Astrocyte (in vitro differentiated cells and primary cell): ENCODE measurements around the gene DENND5B. TPM values are rescaled to one million over a fixed set of nuclear protein-coding genes. Genes with fewer than 3 reads are reported as not detected.
A peak's percentile ranks its signal among the peaks of the same experiment; 100 is the strongest.

Experiments used
- DNase-seq: peaks from one replicate; pipeline ENCODE4 v3.0.0-alpha.2; 2010; ENCODE audit warnings: low read depth
- FAIRE-seq: peaks from 2 replicates; lab custom pipeline; 2011; peaks lifted over from hg19 to GRCh38; lab: Jason Lieb, UNC
- H2AFZ ChIP-seq: 2 replicates; pipeline ENCODE4 v1.6.0; 2012; ENCODE audit warnings: low read depth, low read length, inconsistent platforms
- H3K27ac ChIP-seq: 2 replicates; pipeline ENCODE4 v1.5.1; 2011; ENCODE audit warnings: low read depth, low read length, inconsistent platforms
- H3K27me3 ChIP-seq: 2 replicates; pipeline ENCODE4 v1.6.0; 2011; ENCODE audit warnings: low read length, inconsistent platforms; ENCODE audit not compliant: insufficient read depth
- H3K36me3 ChIP-seq: 2 replicates; pipeline ENCODE4 v1.5.1; 2011; ENCODE audit warnings: low read length, inconsistent platforms; ENCODE audit not compliant: insufficient read depth
- H3K4me1 ChIP-seq: 2 replicates; pipeline ENCODE4 v1.5.1; 2011; ENCODE audit warnings: low read length, inconsistent platforms; ENCODE audit not compliant: insufficient read depth
- H3K4me2 ChIP-seq: 2 replicates; pipeline ENCODE4 v1.6.0; 2012; ENCODE audit warnings: low read length, inconsistent platforms
- H3K4me3 ChIP-seq: 2 replicates; pipeline ENCODE4 v1.5.1; 2011; ENCODE audit warnings: low read depth, mild to moderate bottlenecking, low read length, inconsistent platforms; ENCODE audit not compliant: insufficient read depth
- H3K79me2 ChIP-seq: 2 replicates; pipeline ENCODE4 v1.6.0; 2012; ENCODE audit warnings: mild to moderate bottlenecking, low read length, inconsistent platforms; ENCODE audit not compliant: insufficient read depth
- H3K9ac ChIP-seq: 2 replicates; pipeline ENCODE4 v1.6.0; 2012; ENCODE audit warnings: mild to moderate bottlenecking, low read length, inconsistent platforms
- H3K9me3 ChIP-seq: 2 replicates; pipeline ENCODE4 v1.5.1; 2012; ENCODE audit warnings: low read depth, mild to moderate bottlenecking, low read length, inconsistent platforms; ENCODE audit not compliant: insufficient read depth
- H4K20me1 ChIP-seq: 2 replicates; pipeline ENCODE4 v1.6.0; 2012; ENCODE audit warnings: low read length, inconsistent platforms; ENCODE audit not compliant: insufficient read depth
- H3K27ac Mint-ChIP-seq: one replicate; pipeline ENCODE4 v1.8.0; 2021; ENCODE audit warnings: mild to moderate bottlenecking, mixed read lengths; ENCODE audit not compliant: unreplicated experiment
- H3K27me3 Mint-ChIP-seq: one replicate; pipeline ENCODE4 v1.8.0; 2021; ENCODE audit warnings: low read depth, mixed read lengths; ENCODE audit not compliant: unreplicated experiment
- H3K36me3 Mint-ChIP-seq: one replicate; pipeline ENCODE4 v1.8.0; 2021; ENCODE audit warnings: low read depth, mixed read lengths; ENCODE audit not compliant: unreplicated experiment
- H3K4me1 Mint-ChIP-seq: one replicate; pipeline ENCODE4 v1.8.0; 2021; ENCODE audit warnings: low read depth, mixed read lengths; ENCODE audit not compliant: unreplicated experiment
- H3K4me3 Mint-ChIP-seq: one replicate; pipeline ENCODE4 v1.8.0; 2021; ENCODE audit warnings: mild to moderate bottlenecking, moderate library complexity, mixed read lengths; ENCODE audit not compliant: unreplicated experiment
- H3K9me3 Mint-ChIP-seq: one replicate; pipeline ENCODE4 v1.8.0; 2021; ENCODE audit warnings: mild to moderate bottlenecking, mixed read lengths; ENCODE audit not compliant: unreplicated experiment
- CTCF ChIP-seq: IDR thresholded peaks from 2 replicates; pipeline ENCODE4 v1.5.1; 2011; ENCODE audit warnings: low read depth, mild to moderate bottlenecking, inconsistent platforms, low read length, moderate library complexity; ENCODE audit not compliant: insufficient read depth
- EZH2 ChIP-seq: IDR thresholded peaks from 2 replicates; pipeline ENCODE4 v1.6.1; 2012; ENCODE audit warnings: mild to moderate bottlenecking, low read length, inconsistent platforms; ENCODE audit not compliant: insufficient read depth
- total RNA-seq: library from RNA; stranded (reverse); gene quantifications from 2 replicates; pipeline ENCODE4 v1.2.1, GENCODE V29; 2021

Gene DENND5B
- total RNA-seq, 1 donor from 2014 or later = 22.7 TPM

GRCh38 chr12:31393004-31393550, 197.9 kb downstream of the DENND5B start:
- no peak overlapping the region for H3K4me2 ChIP-seq
- H3K27me3 ChIP-seq = no peaks in the 10 kb centered on the region
- Mint-ChIP-seq H3K27ac (no peak overlapping the region), H3K27me3 (no peaks in the 10 kb centered on the region), H3K36me3 (no peaks in the 10 kb centered on the region), H3K9me3 (no peaks in the 10 kb centered on the region), H3K4me1 (no peaks in the 10 kb centered on the region), H3K4me3 (no peak overlapping the region)
- H4K20me1 ChIP-seq = no peaks in the 10 kb centered on the region
- no peaks in the 10 kb centered on the region for H3K9me3 ChIP-seq
- no peak overlapping the region for H2AFZ ChIP-seq
- TF ChIP-seq CTCF = no peak
- DNase-seq (no peak), FAIRE-seq (no peak)
- H3K4me3 ChIP-seq = no peak overlapping the region
- no peaks in the 10 kb centered on the region for H3K79me2 ChIP-seq
- H3K4me1 ChIP-seq = no peaks in the 10 kb centered on the region
- no peaks in the 10 kb centered on the region for H3K36me3 ChIP-seq
- no peak overlapping the region for H3K9ac ChIP-seq
- H3K27ac ChIP-seq = no peak overlapping the region

- H3K4me1 ChIP-seq = no peaks in the 10 kb centered on the region
- no peak for DNase-seq
- TF ChIP-seq CTCF (no peak), EZH2 (no peak)
- no peak overlapping the region for H3K4me2 ChIP-seq
- no peaks in the 10 kb centered on the region for H3K36me3 ChIP-seq
- no peak overlapping the region for H3K9ac ChIP-seq
- H3K27ac ChIP-seq = no peak overlapping the region
- H3K9me3 Mint-ChIP-seq = no peaks in the 10 kb centered on the region
- no peak overlapping the region for H3K4me3 ChIP-seq
- no peak overlapping the region for H2AFZ ChIP-seq
- no peaks in the 10 kb centered on the region for H3K27me3 ChIP-seq
- peaks cover 16% of the 10 kb centered on the region for H3K4me1 Mint-ChIP-seq
- H3K27me3 Mint-ChIP-seq = no peaks in the 10 kb centered on the region
- H3K9me3 ChIP-seq = no peaks in the 10 kb centered on the region
- H4K20me1 ChIP-seq = no peaks in the 10 kb centered on the region
- no peaks in the 10 kb centered on the region for H3K36me3 Mint-ChIP-seq
- H3K79me2 ChIP-seq = no peaks in the 10 kb centered on the region
- H3K4me3 Mint-ChIP-seq = no peak overlapping the region
- no peak overlapping the region for H3K27ac Mint-ChIP-seq
- FAIRE-seq = no peak
Measured at GRCh38 chr12:31390991-31391390, 199.9 kb downstream of the DENND5B start.

GRCh38 chr12:31388713-31389112, 202.2 kb downstream of the DENND5B start:
- Mint-ChIP-seq H3K27ac (peak overlapping the region; percentile 8), H3K36me3 (no peaks in the 10 kb centered on the region), H3K27me3 (no peaks in the 10 kb centered on the region), H3K9me3 (no peaks in the 10 kb centered on the region), H3K4me1 (peaks cover 21% of the 10 kb centered on the region), H3K4me3 (no peak overlapping the region)
- H3K9ac ChIP-seq = no peak overlapping the region
- H3K36me3 ChIP-seq = no peaks in the 10 kb centered on the region
- no peak overlapping the region for H3K27ac ChIP-seq
- H4K20me1 ChIP-seq = no peaks in the 10 kb centered on the region
- H3K9me3 ChIP-seq = no peaks in the 10 kb centered on the region
- DNase-seq = no peak
- no peaks in the 10 kb centered on the region for H3K79me2 ChIP-seq
- TF ChIP-seq CTCF = no peak
- TF ChIP-seq EZH2 = no peak
- no peak overlapping the region for H3K4me2 ChIP-seq
- no peaks in the 10 kb centered on the region for H3K27me3 ChIP-seq
- no peaks in the 10 kb centered on the region for H3K4me1 ChIP-seq
- no peak overlapping the region for H3K4me3 ChIP-seq
- H2AFZ ChIP-seq = no peak overlapping the region
- FAIRE-seq = no peak
